GM23248 (cell line): ENCODE measurements around the gene NFAT5. TPM values are rescaled to one million over a fixed set of nuclear protein-coding genes. Genes with fewer than 3 reads are reported as not detected.
"Not testable (repeated sequence)": the region's sequence is repeated elsewhere in the genome, so short reads cannot be mapped to it uniquely, and the experiment has no call there.

Experiments
- DNase-seq: peaks from one replicate; pipeline ENCODE4 v3.0.0-alpha.2; 2015
- H2AFZ ChIP-seq: fragments of 200-600 bp; sonication (generic); 2 replicates; pipeline ENCODE4 v1.6.1; 2016; ENCODE audit warnings: antibody characterized with exemption
- H3F3A ChIP-seq: fragments of 200-600 bp; sonication (generic); 2 replicates; pipeline ENCODE4 v1.6.1; 2016; ENCODE audit warnings: mild to moderate bottlenecking, antibody characterized with exemption, mixed run types; ENCODE audit not compliant: insufficient read depth
- H3K27ac ChIP-seq: fragments of 200-600 bp; sonication (generic); 2 replicates; pipeline ENCODE4 v1.5.1; 2016; ENCODE audit warnings: mild to moderate bottlenecking
- H3K27me3 ChIP-seq: fragments of 200-600 bp; sonication (generic); replicated peaks from 2 replicates; pipeline ENCODE4 v1.6.1; 2016; ENCODE audit warnings: mild to moderate bottlenecking; ENCODE audit not compliant: insufficient read depth
- H3K36me3 ChIP-seq: fragments of 200-600 bp; sonication (generic); 2 replicates; pipeline ENCODE4 v1.6.1; 2016; ENCODE audit warnings: low read depth, mild to moderate bottlenecking
- H3K4me1 ChIP-seq: fragments of 200-600 bp; sonication (generic); 2 replicates; pipeline ENCODE4 v1.6.1; 2016; ENCODE audit warnings: mild to moderate bottlenecking; ENCODE audit not compliant: insufficient read depth
- H3K4me2 ChIP-seq: fragments of 200-600 bp; sonication (generic); one replicate; pipeline ENCODE4 v1.6.1; 2016; ENCODE audit warnings: mild to moderate bottlenecking; ENCODE audit not compliant: unreplicated experiment
- H3K4me3 ChIP-seq: fragments of 200-600 bp; sonication (generic); 2 replicates; pipeline ENCODE4 v1.5.1; 2016; ENCODE audit warnings: mild to moderate bottlenecking
- H3K79me2 ChIP-seq: fragments of 200-600 bp; sonication (generic); 2 replicates; pipeline ENCODE4 v1.6.1; 2016; ENCODE audit warnings: mild to moderate bottlenecking; ENCODE audit not compliant: insufficient read depth
- H3K9ac ChIP-seq: fragments of 200-600 bp; sonication (generic); 2 replicates; pipeline ENCODE4 v1.6.1; 2016; ENCODE audit warnings: mild to moderate bottlenecking
- H3K9me2 ChIP-seq: fragments of 200-600 bp; sonication (generic); 2 replicates; pipeline ENCODE4 v1.6.1; 2016; ENCODE audit warnings: mixed run types, mild to moderate bottlenecking, moderate library complexity; ENCODE audit not compliant: insufficient read depth
- H3K9me3 ChIP-seq: fragments of 200-600 bp; sonication (generic); one replicate; pipeline ENCODE4 v1.6.1; 2017; ENCODE audit warnings: low read depth
- H4K20me1 ChIP-seq: fragments of 200-600 bp; sonication (generic); 2 replicates; pipeline ENCODE4 v1.6.0; 2016; ENCODE audit not compliant: insufficient read depth
- EZH2 ChIP-seq: fragments of 200-600 bp; sonication (generic); IDR thresholded peaks from 2 replicates; pipeline ENCODE4 v1.6.1; 2018; ENCODE audit warnings: antibody characterized with exemption, mild to moderate bottlenecking; ENCODE audit not compliant: insufficient read depth, poor library complexity, severe bottlenecking
- EZH2phosphoT487 ChIP-seq: fragments of 200-600 bp; sonication (generic); IDR thresholded peaks from 2 replicates; pipeline ENCODE4 v1.6.1; 2018; ENCODE audit warnings: antibody characterized with exemption, moderate library complexity, mild to moderate bottlenecking, low read depth; ENCODE audit not compliant: insufficient read depth
- WGBS, 2 experiments: methylation state at CpG; one replicate each; pipeline ENCODE4 v1.1.6; 2015 to 2017; ENCODE audit warnings: low lambda C conversion rate in 2 of 2, low coverage in 1 of 2; ENCODE audit errors: missing lambda C conversion rate in 2 of 2; 5-methylcytosine and 5-hydroxymethylcytosine counted together
- in situ Hi-C: fragments of 300-500 bp; cut with MboI; formaldehyde crosslinking; loops from 2 replicates; pipeline ENCODE4 v1.15.0; 2020
- polyA plus RNA-seq: library from polyadenylated mRNA; unstranded; fragments of >200 nt; fragmentation: Nextera tagmentation; extraction: Ambion mirVana; gene quantifications from 2 replicates; pipeline ENCODE4 v1.2.1, GENCODE V29; 2016
- total RNA-seq: library from RNA; depleted of rRNA; stranded (reverse); fragments of >200 nt; shearing (Covaris generic); gene quantifications from 2 replicates; pipeline ENCODE4 v1.2.3, GENCODE V29; 2014

Gene NFAT5
- total and polyA plus RNA-seq, 2 experiments from 2014 or later, result 8.0 to 9.8 TPM

- Histone ChIP-seq H3K4me2 (no peak overlapping the region), H3K9ac (no peak overlapping the region), H3K79me2 (peaks cover 100% of the 10 kb centered on the region), H3F3A (peaks cover 18% of the 10 kb centered on the region; the same call in 1 of the 2 replicates), H3K36me3 (0 out of 2 replicates have a peak, but pooled peaks cover 13% of the 10 kb centered on the region), H3K27ac (0 out of 2 replicates have a peak overlapping the region, but pooled peaks have one; percentile 4), H3K9me3 (no peaks in the 10 kb centered on the region), H3K27me3 (no peaks in the 10 kb centered on the region), H2AFZ (no peak overlapping the region), H3K4me3 (no peak overlapping the region), H4K20me1 (peaks cover 16% of the 10 kb centered on the region; the same call in 1 of the 2 replicates), H3K9me2 (no peaks in the 10 kb centered on the region), H3K4me1 (peaks cover 30% of the 10 kb centered on the region; the same call in 1 of the 2 replicates)
- in situ Hi-C loops, result no loop called here
- no peak for TF ChIP-seq EZH2
- no peak for TF ChIP-seq EZH2phosphoT487
- peak; percentile 29 for DNase-seq
- 10 to 14% methylated on average over 1 of the region's 1 CpG for WGBS, 2 experiments
Measured at GRCh38 chr16:69620573-69620972, 54.8 kb downstream of the NFAT5 start.

- TF ChIP-seq EZH2phosphoT487 (no peak), EZH2 (no peak)
- no peak for DNase-seq
- Histone ChIP-seq H3K79me2 (peaks cover 100% of the 10 kb centered on the region), H3K4me3 (no peak overlapping the region), H3K9ac (no peak overlapping the region), H4K20me1 (peaks cover 16% of the 10 kb centered on the region; the same call in 1 of the 2 replicates), H3K36me3 (0 out of 2 replicates have a peak, but pooled peaks cover 13% of the 10 kb centered on the region), H3F3A (peaks cover 19% of the 10 kb centered on the region; the same call in 1 of the 2 replicates), H3K9me3 (no peaks in the 10 kb centered on the region), H3K4me1 (peaks cover 30% of the 10 kb centered on the region; the same call in 1 of the 2 replicates), H3K9me2 (no peaks in the 10 kb centered on the region), H3K27me3 (no peaks in the 10 kb centered on the region), H2AFZ (no peak overlapping the region), H3K4me2 (no peak overlapping the region), H3K27ac (no peak overlapping the region)
- in situ Hi-C loops, result no loop called here
- 91 to 100% methylated on average over 1 of the region's 1 CpG for WGBS, 2 experiments
Measured at GRCh38 chr16:69621225-69621624, 55.5 kb downstream of the NFAT5 start.

- in situ Hi-C loops, result no loop called here
- no peaks in the 10 kb centered on the region for H3K9me3 ChIP-seq
- DNase-seq, result peak; percentile 70
- H3K36me3 ChIP-seq, result peaks cover 18% of the 10 kb centered on the region; the same call in 1 of the 2 replicates
- no peak overlapping the region for H2AFZ ChIP-seq
- H3K79me2 ChIP-seq, result peaks cover 99% of the 10 kb centered on the region
- H3K9ac ChIP-seq, result no peak overlapping the region
- no peak for TF ChIP-seq EZH2phosphoT487
- no peak for TF ChIP-seq EZH2
- no peak overlapping the region for H3K27ac ChIP-seq
- peaks cover 14% of the 10 kb centered on the region; the same call in 1 of the 2 replicates for H3F3A ChIP-seq
- H3K9me2 ChIP-seq, result no peaks in the 10 kb centered on the region
- H4K20me1 ChIP-seq, result peaks cover 12% of the 10 kb centered on the region; the same call in 1 of the 2 replicates
- WGBS, 2 experiments, result 9 to 11% methylated on average over 2 of the region's 2 CpGs
- H3K4me1 ChIP-seq, result peaks cover 9% of the 10 kb centered on the region
- H3K4me3 ChIP-seq, result no peak overlapping the region
- H3K27me3 ChIP-seq, result no peaks in the 10 kb centered on the region
- no peak overlapping the region for H3K4me2 ChIP-seq
Measured at GRCh38 chr16:69626256-69626655, 60.5 kb downstream of the NFAT5 start.

GRCh38 chr16:69632828-69633227 is 67.1 kb downstream of the NFAT5 start:
- Histone ChIP-seq H3K36me3 (peaks cover 50% of the 10 kb centered on the region), H3K9me2 (no peaks in the 10 kb centered on the region), H3K79me2 (peaks cover 100% of the 10 kb centered on the region), H3K27ac (no peak overlapping the region), H4K20me1 (no peaks in the 10 kb centered on the region), H3K9me3 (no peaks in the 10 kb centered on the region), H3K4me1 (no peaks in the 10 kb centered on the region), H3K4me2 (no peak overlapping the region), H2AFZ (no peak overlapping the region), H3K27me3 (no peaks in the 10 kb centered on the region), H3F3A (no peaks in the 10 kb centered on the region), H3K9ac (no peak overlapping the region), H3K4me3 (no peak overlapping the region)
- no peak for DNase-seq
- no peak for TF ChIP-seq EZH2
- no peak for TF ChIP-seq EZH2phosphoT487
- in situ Hi-C loops, result no loop called here

GRCh38 chr16:69633375-69633774 is 67.6 kb downstream of the NFAT5 start:
- no peaks in the 10 kb centered on the region for H3K27me3 ChIP-seq
- H3K36me3 ChIP-seq, result peaks cover 55% of the 10 kb centered on the region
- H3K4me2 ChIP-seq, result no peak overlapping the region
- H3K9ac ChIP-seq, result no peak overlapping the region
- in situ Hi-C loops, result no loop called here
- no peaks in the 10 kb centered on the region for H3K4me1 ChIP-seq
- H3K79me2 ChIP-seq, result peaks cover 100% of the 10 kb centered on the region
- no peak overlapping the region for H3K27ac ChIP-seq
- no peak for TF ChIP-seq EZH2
- no peak for TF ChIP-seq EZH2phosphoT487
- H3K9me3 ChIP-seq, result no peaks in the 10 kb centered on the region
- DNase-seq, result no peak
- no peak overlapping the region for H2AFZ ChIP-seq
- H3F3A ChIP-seq, result no peaks in the 10 kb centered on the region
- H3K9me2 ChIP-seq, result no peaks in the 10 kb centered on the region
- H3K4me3 ChIP-seq, result no peak overlapping the region
- H4K20me1 ChIP-seq, result no peaks in the 10 kb centered on the region

- H3K4me2 ChIP-seq, DNase-seq, in situ Hi-C loops, H3K4me3 ChIP-seq, H3K27me3 ChIP-seq, H3F3A ChIP-seq, H3K9ac ChIP-seq, H3K4me1 ChIP-seq, H3K9me3 ChIP-seq, H4K20me1 ChIP-seq, H2AFZ ChIP-seq, H3K27ac ChIP-seq, H3K9me2 ChIP-seq: not testable (repeated sequence)
- Histone ChIP-seq H3K36me3 (peaks cover 44% of the 10 kb centered on the region), H3K79me2 (peaks cover 100% of the 10 kb centered on the region)
- WGBS, 2 experiments, result 98 to 100% methylated on average over 3 of the region's 3 CpGs
Measured at GRCh38 chr16:69636563-69637146, 70.9 kb downstream of the NFAT5 start.

GRCh38 chr16:69637206-69637865 is 71.6 kb downstream of the NFAT5 start:
- DNase-seq, H3K27ac ChIP-seq, H3F3A ChIP-seq, H3K27me3 ChIP-seq, H3K4me3 ChIP-seq, H2AFZ ChIP-seq, H3K4me2 ChIP-seq, H3K4me1 ChIP-seq, in situ Hi-C loops, H3K9me3 ChIP-seq, H3K9ac ChIP-seq, H4K20me1 ChIP-seq, H3K9me2 ChIP-seq: not testable (repeated sequence)
- Histone ChIP-seq H3K36me3 (peaks cover 37% of the 10 kb centered on the region), H3K79me2 (peaks cover 100% of the 10 kb centered on the region)
- 100% methylated on average over 3 of the region's 3 CpGs for WGBS, 2 experiments
